ENCODE data around the gene HECW1.

Gene HECW1

GRCh38 chr7:43433639-43434038 lies 321.2 kb downstream of the HECW1 start:
- TF ChIP-seq REST (IDR thresholded peaks at IDR 0.05; ENCODE audit: insufficient read depth in 1 of 2, low read depth in 2 of 2, low read length in 2 of 2), result no peak

- no peak for TF ChIP-seq SIN3A (IDR thresholded peaks at IDR 0.05; ENCODE audit: borderline replicate concordance, insufficient read depth, low read length)
- no peak for TF ChIP-seq FOXP2 (optimal IDR thresholded peaks at IDR 0.05; ENCODE audit: borderline replicate concordance, extremely low read depth, extremely low read length, insufficient read depth)
- TF ChIP-seq TAF1 (IDR thresholded peaks at IDR 0.05; ENCODE audit: borderline replicate concordance, insufficient read depth, low read length), result no peak
- no peak for TF ChIP-seq REST (IDR thresholded peaks at IDR 0.05; ENCODE audit: insufficient read depth in 1 of 2, low read depth in 2 of 2, low read length in 2 of 2)
- no peak for TF ChIP-seq POLR2AphosphoS5 (IDR thresholded peaks at IDR 0.05; ENCODE audit: low read depth, low read length)
Measured at GRCh38 chr7:43437001-43437400, 324.6 kb downstream of the HECW1 start.

GRCh38 chr7:43438897-43439479 lies 326.5 kb downstream of the HECW1 start:
- TF ChIP-seq SIN3A (IDR thresholded peaks at IDR 0.05; ENCODE audit: borderline replicate concordance, insufficient read depth, low read length) (no peak), FOXP2 (optimal IDR thresholded peaks at IDR 0.05; ENCODE audit: borderline replicate concordance, extremely low read depth, extremely low read length, insufficient read depth) (no peak), REST (IDR thresholded peaks at IDR 0.05; ENCODE audit: insufficient read depth in 1 of 2, low read depth in 2 of 2, low read length in 2 of 2) (no peak), POLR2AphosphoS5 (IDR thresholded peaks at IDR 0.05; ENCODE audit: low read depth, low read length) (no peak), TAF1 (IDR thresholded peaks at IDR 0.05; ENCODE audit: borderline replicate concordance, insufficient read depth, low read length) (no peak)

- TF ChIP-seq POLR2AphosphoS5 (IDR thresholded peaks at IDR 0.05; ENCODE audit: low read depth, low read length) (no peak), TAF1 (IDR thresholded peaks at IDR 0.05; ENCODE audit: borderline replicate concordance, insufficient read depth, low read length) (no peak), FOXP2 (optimal IDR thresholded peaks at IDR 0.05; ENCODE audit: borderline replicate concordance, extremely low read depth, extremely low read length, insufficient read depth) (no peak), REST (IDR thresholded peaks at IDR 0.05; ENCODE audit: insufficient read depth in 1 of 2, low read depth in 2 of 2, low read length in 2 of 2) (no peak), SIN3A (IDR thresholded peaks at IDR 0.05; ENCODE audit: borderline replicate concordance, insufficient read depth, low read length) (no peak)
Measured at GRCh38 chr7:43439631-43440401, 327.4 kb downstream of the HECW1 start.
